Measurements from ENCODE around the gene ADCY2.

The ADCY2 gene

GRCh38 chr5:7395947-7396712, at the start of gene ADCY2:
Gene ADCY2 (plus strand): TSS chr5:7396138. CDS start chr5:7396297, 159 bp downstream.
- FAIRE-seq = no peak

GRCh38 chr5:7347377-7347776, 48.6 kb upstream of the ADCY2 start:
- FAIRE-seq = no peak

GRCh38 chr5:7348168-7348854, 47.6 kb upstream of the ADCY2 start:
- FAIRE-seq = no peak

- no peak for FAIRE-seq
Observed at GRCh38 chr5:7361593-7361992, 34.3 kb upstream of the ADCY2 start.

GRCh38 chr5:7363067-7363677, 32.8 kb upstream of the ADCY2 start:
- FAIRE-seq = no peak

GRCh38 chr5:7364226-7364875, 31.6 kb upstream of the ADCY2 start:
- no peak for FAIRE-seq

GRCh38 chr5:7367780-7368179, 28.2 kb upstream of the ADCY2 start:
- FAIRE-seq = no peak

- no peak for FAIRE-seq
Observed at GRCh38 chr5:7372399-7372798, 23.5 kb upstream of the ADCY2 start.

- FAIRE-seq = no peak
Observed at GRCh38 chr5:7374186-7374585, 21.8 kb upstream of the ADCY2 start.

GRCh38 chr5:7375457-7375856, 20.5 kb upstream of the ADCY2 start:
- FAIRE-seq = no peak

GRCh38 chr5:7376871-7377270, 19.1 kb upstream of the ADCY2 start:
- no peak for FAIRE-seq

- FAIRE-seq = no peak
Observed at GRCh38 chr5:7377761-7378160, 18.2 kb upstream of the ADCY2 start.

GRCh38 chr5:7382588-7382987, 13.3 kb upstream of the ADCY2 start:
- FAIRE-seq = no peak

GRCh38 chr5:7385681-7386080, 10.3 kb upstream of the ADCY2 start:
- no peak for FAIRE-seq

GRCh38 chr5:7388553-7388952, 7.4 kb upstream of the ADCY2 start:
- no peak for FAIRE-seq

- no peak for FAIRE-seq
Observed at GRCh38 chr5:7391215-7391614, 4.7 kb upstream of the ADCY2 start.

GRCh38 chr5:7391814-7392692, 3.9 kb upstream of the ADCY2 start:
- FAIRE-seq = no peak

- FAIRE-seq = no peak
Observed at GRCh38 chr5:7392693-7393024, 3.3 kb upstream of the ADCY2 start.

GRCh38 chr5:7393921-7394799, 1.8 kb upstream of the ADCY2 start:
- FAIRE-seq = no peak

GRCh38 chr5:7394889-7395431, 978 bp upstream of the ADCY2 start:
- FAIRE-seq = no peak

GRCh38 chr5:7395432-7395946, 449 bp upstream of the ADCY2 start:
- FAIRE-seq = no peak

All from TTC549 (cell line).